GM10266 (cell line): ENCODE measurements around the gene CLMN.

Source experiments
- DNase-seq: peaks from one replicate; pipeline ENCODE4 v3.0.0; 2012; ENCODE audit errors: extremely low spot score
- TF ChIP-seq, protein P1 (sequence below): IDR thresholded peaks from 2 replicates; pipeline ENCODE4 v1.5.1; 2012; ENCODE audit warnings: mild to moderate bottlenecking, low read depth; ENCODE audit not compliant: control insufficient read depth, insufficient read depth; ENCODE audit errors: missing control alignments

Gene CLMN

DNA sequence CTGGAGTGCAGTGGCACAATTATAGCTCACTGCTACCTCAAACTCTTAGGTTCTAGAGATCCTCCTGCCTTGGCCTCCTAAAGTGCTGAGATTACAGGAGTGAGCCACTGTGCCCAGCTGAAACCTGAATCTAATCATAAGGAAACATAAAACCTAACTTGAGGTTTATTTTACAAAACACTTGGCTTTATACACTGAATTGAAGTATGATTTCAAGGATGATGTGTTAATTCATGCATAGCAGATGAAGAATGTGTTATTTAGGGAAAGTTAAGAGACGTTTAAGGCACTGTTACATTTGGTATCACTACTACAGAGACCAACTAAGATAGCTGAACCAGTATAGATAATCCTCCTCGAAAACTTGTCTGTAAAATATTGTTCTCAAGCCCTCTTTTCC lies 168.8 kb downstream of the CLMN start:
- TF ChIP-seq, protein P1, sequence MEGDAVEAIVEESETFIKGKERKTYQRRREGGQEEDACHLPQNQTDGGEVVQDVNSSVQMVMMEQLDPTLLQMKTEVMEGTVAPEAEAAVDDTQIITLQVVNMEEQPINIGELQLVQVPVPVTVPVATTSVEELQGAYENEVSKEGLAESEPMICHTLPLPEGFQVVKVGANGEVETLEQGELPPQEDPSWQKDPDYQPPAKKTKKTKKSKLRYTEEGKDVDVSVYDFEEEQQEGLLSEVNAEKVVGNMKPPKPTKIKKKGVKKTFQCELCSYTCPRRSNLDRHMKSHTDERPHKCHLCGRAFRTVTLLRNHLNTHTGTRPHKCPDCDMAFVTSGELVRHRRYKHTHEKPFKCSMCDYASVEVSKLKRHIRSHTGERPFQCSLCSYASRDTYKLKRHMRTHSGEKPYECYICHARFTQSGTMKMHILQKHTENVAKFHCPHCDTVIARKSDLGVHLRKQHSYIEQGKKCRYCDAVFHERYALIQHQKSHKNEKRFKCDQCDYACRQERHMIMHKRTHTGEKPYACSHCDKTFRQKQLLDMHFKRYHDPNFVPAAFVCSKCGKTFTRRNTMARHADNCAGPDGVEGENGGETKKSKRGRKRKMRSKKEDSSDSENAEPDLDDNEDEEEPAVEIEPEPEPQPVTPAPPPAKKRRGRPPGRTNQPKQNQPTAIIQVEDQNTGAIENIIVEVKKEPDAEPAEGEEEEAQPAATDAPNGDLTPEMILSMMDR, result no peak
- DNase-seq, result no peak

DNA sequence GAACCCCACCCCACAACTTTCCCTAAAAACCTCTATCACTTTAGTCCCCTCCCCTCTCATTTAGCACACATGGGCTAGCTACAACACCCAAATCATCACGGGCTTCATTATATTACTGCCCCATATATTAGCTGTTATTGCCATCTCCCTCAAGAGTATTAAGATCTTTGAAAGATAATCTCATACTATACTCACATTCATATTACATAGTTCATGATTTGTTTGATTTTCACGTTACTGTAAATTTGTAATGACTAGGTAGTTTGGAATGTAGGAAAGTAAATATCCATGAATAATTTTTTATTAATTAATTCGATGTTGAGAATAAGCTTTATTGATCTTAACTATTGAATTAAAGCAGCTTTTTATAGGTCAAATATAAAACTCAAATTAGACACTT lies 170.3 kb downstream of the CLMN start:
- TF ChIP-seq, protein P1, result no peak
- DNase-seq, result no peak

DNA sequence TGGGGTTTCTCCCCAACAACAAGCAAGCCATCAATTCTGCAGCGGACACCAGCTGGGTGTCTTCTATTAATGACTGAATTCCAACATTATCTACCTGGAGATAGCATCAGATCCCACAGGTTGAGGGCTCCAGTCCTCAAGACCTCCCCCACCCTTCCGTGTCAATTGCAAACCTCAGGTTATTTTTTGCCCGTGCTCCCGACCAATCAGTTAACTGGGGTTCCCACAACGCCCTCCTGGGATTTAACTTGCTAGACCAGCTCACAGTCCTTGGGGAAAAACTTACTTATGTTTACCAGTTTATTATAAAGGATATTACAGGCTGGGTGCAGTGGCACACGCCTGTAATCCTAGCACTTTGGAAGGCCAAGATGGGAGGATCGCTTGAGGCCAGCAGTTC lies 172.1 kb downstream of the CLMN start:
- DNase-seq, result no peak
- TF ChIP-seq, protein P1, result no peak

DNA sequence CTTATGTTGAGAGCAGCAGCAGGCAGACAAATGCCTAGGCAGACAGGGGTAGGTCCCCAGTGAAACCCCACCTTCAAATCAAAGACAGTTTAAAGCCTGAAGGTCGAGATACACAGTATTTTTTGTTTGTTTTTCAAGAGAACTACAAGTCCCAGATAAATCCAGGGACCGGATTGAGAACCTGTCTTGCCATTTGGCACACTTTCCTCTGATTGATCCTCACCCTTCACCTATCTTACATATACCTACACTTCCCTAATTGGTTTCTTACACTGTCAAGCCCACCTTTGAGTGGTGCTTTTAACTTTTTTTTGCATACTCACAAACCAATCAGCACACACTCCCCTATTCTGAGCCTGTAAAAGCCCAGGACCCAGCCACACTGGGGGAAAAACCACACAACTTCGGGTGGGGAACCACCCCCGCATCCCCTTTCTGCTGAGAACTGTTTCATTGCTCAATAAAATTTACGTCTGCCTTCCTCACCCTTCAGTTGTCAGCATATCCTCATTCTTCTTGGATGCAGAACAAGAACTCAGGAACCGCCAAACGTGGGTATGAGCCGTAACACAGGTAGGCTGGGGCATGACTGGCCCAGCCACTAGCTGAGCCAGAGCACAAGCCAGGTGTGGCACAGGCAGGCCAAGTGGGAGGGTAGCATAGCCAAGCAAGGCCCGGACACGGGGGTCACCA lies 173.5 kb downstream of the CLMN start:
- DNase-seq, result no peak
- TF ChIP-seq, protein P1, result no peak

DNA sequence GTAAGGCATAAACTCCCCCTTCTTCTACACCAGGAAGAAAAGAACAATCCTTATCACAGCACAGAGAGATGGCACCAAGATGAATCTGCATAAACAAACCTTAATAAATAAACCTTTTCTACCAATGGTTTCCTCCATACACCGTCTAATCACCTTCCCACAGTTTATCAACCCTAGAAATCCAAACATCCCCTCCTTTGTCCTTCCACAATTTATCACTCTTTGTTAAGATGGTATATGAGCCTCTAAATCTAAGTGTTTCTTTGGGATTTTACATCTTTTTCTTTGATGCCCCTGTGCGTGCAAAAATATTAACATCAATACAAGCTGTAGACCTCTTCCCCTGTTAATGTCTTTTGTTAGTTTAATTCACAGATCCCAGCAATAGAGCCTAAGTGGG lies 174.9 kb downstream of the CLMN start:
- DNase-seq, result no peak
- TF ChIP-seq, protein P1, result no peak

DNA sequence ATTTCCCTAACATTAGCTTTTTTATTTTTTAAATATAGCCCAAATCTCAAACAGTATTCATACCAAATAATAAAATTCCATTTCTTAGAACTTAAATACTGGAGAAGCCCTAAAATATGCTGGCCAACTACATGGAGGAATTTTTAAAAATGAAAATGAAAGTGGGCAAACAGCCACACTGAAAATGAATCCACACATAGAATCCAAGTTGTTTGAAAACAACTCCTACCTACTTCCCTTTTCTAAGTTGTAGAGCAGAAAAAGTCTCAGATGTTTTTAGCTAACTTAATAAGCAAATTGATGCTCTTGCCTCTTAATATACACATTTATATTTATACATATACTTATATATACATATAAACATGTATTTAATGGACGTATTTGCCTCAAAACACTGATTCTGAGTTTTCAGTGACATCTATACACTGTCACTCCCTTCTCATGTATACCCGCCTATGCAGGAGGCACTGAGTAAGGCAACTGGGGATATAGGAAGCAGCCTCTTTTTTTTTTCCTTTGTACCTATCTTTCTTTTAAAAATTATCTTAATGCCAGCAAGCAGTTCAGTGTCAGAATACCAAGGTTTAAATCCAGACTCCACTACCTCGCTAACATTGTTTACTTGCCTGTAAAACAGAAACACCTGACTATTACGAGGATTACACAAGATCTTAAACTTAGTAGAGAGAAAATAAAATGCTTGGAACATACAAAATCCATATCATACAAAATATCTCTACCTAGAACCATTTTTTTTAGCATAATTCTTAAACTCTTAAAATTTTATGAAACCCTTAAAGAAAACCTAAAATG lies 175.7 kb downstream of the CLMN start:
- no peak for DNase-seq
- TF ChIP-seq, protein P1, result no peak

DNA sequence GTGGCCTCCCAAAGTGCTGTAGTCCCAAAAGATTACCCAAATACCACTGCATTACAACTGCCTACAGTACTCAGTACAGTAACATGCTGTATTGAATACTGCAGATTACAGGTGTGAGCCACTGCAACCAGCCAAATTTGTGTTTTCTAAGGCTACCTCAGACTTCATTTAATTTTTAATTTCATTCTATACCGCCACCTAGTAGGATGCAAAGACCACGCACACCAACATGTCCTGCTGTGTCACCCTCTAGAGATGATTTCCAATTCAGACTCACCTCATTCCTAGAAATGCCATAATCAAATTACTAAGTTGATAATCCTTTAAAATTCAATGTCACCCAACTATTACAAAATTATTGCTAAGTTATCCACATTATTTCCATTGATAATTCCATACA lies 177.5 kb downstream of the CLMN start:
- TF ChIP-seq, protein P1, result no peak
- DNase-seq, result no peak
